Fibroblast of villous mesenchyme (primary cell): ENCODE data around the gene AK9. TPM values are rescaled to one million over a fixed set of nuclear protein-coding genes. Genes with fewer than 3 reads are reported as not detected.

ENCODE experiments used
- DNase-seq: peaks from one replicate; pipeline ENCODE4 v3.0.0-alpha.2; 2010; ENCODE audit warnings: low read depth
- H3K4me3 ChIP-seq: 2 replicates; pipeline ENCODE4 v1.5.1; 2011; ENCODE audit warnings: low read depth, mild to moderate bottlenecking, low read length
- CTCF ChIP-seq: IDR thresholded peaks from 2 replicates; pipeline ENCODE4 v1.5.1; 2012; ENCODE audit warnings: low read depth, mild to moderate bottlenecking, low read length; ENCODE audit not compliant: insufficient read depth
- total RNA-seq: library from RNA; depleted of rRNA; stranded (reverse); fragments of >200 nt; gene quantifications from 2 replicates; pipeline ENCODE4 v1.2.3, GENCODE V29; 2012

The AK9 gene
- total RNA-seq, 1 donor: 3.5 TPM

GRCh38 chr6:109722564-109723254 lies 31.7 kb upstream of the AK9 start:
- DNase-seq: peak; percentile 39
- no peak for TF ChIP-seq CTCF
- no peak overlapping the region for H3K4me3 ChIP-seq

- H3K4me3 ChIP-seq: no peak overlapping the region
- DNase-seq: no peak
- no peak for TF ChIP-seq CTCF
Observed at GRCh38 chr6:109722011-109722410, 31.0 kb upstream of the AK9 start.

- TF ChIP-seq CTCF: no peak
- DNase-seq: peak; percentile 14
- H3K4me3 ChIP-seq: no peak overlapping the region
Observed at GRCh38 chr6:109720311-109720710, 29.3 kb upstream of the AK9 start.

GRCh38 chr6:109718991-109719390 lies 28.0 kb upstream of the AK9 start:
- no peak for DNase-seq
- TF ChIP-seq CTCF: no peak
- H3K4me3 ChIP-seq: no peak overlapping the region

GRCh38 chr6:109717971-109718370 lies 27.0 kb upstream of the AK9 start:
- DNase-seq: no peak
- TF ChIP-seq CTCF: no peak

GRCh38 chr6:109715616-109716015 lies 24.6 kb upstream of the AK9 start:
- H3K4me3 ChIP-seq: no peak overlapping the region
- TF ChIP-seq CTCF: no peak
- peak; percentile 7 for DNase-seq

More at GRCh38 chr6:109717971-109718370, 27.0 kb upstream of the AK9 start:
- no peak overlapping the region for H3K4me3 ChIP-seq

GRCh38 chr6:109714611-109715010 lies 23.6 kb upstream of the AK9 start:
- TF ChIP-seq CTCF: no peak
- H3K4me3 ChIP-seq: no peak overlapping the region
- no peak for DNase-seq
